ENCODE data around the gene QPCT. TPM values are rescaled to one million over a fixed set of nuclear protein-coding genes. Genes with fewer than 3 reads are reported as not detected.

The QPCT gene
- polyA plus RNA-seq, 1 of the 3 experiments (the other 2 are of a cell fraction): 0.12 TPM

- TF ChIP-seq POLR2AphosphoS5 (IDR thresholded peaks at IDR 0.05; ENCODE audit: low read depth, low read length): no peak
- no peak for TF ChIP-seq RFX5 (IDR thresholded peaks at IDR 0.05; ENCODE audit: low read length)
- TF ChIP-seq, protein P1, sequence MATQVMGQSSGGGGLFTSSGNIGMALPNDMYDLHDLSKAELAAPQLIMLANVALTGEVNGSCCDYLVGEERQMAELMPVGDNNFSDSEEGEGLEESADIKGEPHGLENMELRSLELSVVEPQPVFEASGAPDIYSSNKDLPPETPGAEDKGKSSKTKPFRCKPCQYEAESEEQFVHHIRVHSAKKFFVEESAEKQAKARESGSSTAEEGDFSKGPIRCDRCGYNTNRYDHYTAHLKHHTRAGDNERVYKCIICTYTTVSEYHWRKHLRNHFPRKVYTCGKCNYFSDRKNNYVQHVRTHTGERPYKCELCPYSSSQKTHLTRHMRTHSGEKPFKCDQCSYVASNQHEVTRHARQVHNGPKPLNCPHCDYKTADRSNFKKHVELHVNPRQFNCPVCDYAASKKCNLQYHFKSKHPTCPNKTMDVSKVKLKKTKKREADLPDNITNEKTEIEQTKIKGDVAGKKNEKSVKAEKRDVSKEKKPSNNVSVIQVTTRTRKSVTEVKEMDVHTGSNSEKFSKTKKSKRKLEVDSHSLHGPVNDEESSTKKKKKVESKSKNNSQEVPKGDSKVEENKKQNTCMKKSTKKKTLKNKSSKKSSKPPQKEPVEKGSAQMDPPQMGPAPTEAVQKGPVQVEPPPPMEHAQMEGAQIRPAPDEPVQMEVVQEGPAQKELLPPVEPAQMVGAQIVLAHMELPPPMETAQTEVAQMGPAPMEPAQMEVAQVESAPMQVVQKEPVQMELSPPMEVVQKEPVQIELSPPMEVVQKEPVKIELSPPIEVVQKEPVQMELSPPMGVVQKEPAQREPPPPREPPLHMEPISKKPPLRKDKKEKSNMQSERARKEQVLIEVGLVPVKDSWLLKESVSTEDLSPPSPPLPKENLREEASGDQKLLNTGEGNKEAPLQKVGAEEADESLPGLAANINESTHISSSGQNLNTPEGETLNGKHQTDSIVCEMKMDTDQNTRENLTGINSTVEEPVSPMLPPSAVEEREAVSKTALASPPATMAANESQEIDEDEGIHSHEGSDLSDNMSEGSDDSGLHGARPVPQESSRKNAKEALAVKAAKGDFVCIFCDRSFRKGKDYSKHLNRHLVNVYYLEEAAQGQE (IDR thresholded peaks at IDR 0.05; ENCODE audit: low read depth, low read length): no peak
- TF ChIP-seq, protein P2, sequence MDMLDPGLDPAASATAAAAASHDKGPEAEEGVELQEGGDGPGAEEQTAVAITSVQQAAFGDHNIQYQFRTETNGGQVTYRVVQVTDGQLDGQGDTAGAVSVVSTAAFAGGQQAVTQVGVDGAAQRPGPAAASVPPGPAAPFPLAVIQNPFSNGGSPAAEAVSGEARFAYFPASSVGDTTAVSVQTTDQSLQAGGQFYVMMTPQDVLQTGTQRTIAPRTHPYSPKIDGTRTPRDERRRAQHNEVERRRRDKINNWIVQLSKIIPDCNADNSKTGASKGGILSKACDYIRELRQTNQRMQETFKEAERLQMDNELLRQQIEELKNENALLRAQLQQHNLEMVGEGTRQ (IDR thresholded peaks at IDR 0.05; ENCODE audit: borderline replicate concordance, low read depth, low read length): no peak
- TF ChIP-seq GABPA (IDR thresholded peaks at IDR 0.05; ENCODE audit: low read depth): no peak
- TF ChIP-seq EZH2phosphoT487 (IDR thresholded peaks at IDR 0.05; ENCODE audit: borderline replicate concordance, low read depth): no peak
- no peak for TF ChIP-seq YY1 (IDR thresholded peaks at IDR 0.05; ENCODE audit: low read depth)
- no peak for TF ChIP-seq USF1 (IDR thresholded peaks at IDR 0.05; ENCODE audit: borderline replicate concordance, low read depth)
- TF ChIP-seq GATA2 (CRISPR knock-in tag; IDR thresholded peaks at IDR 0.05): no peak
- no peak for TF ChIP-seq NFIC (IDR thresholded peaks at IDR 0.05; ENCODE audit: borderline replicate concordance)
- H3K9ac ChIP-seq: no peak overlapping the region
- no peaks in the 10 kb centered on the region for H3K27me3 ChIP-seq (ENCODE audit: insufficient read depth)
- no peak for DNase-seq
- no peak overlapping the region for H2AFZ ChIP-seq (ENCODE audit: low read depth)
- no peak overlapping the region for H3K4me3 ChIP-seq (ENCODE audit: low read depth in 2 of 2, low read length in 1 of 2)
- no peaks in the 10 kb centered on the region for H3F3A ChIP-seq (replicated peaks; ENCODE audit: insufficient read depth)
- H3K27ac ChIP-seq (ENCODE audit: low read depth in 2 of 2, low read length in 1 of 2): no peak overlapping the region
- WGBS (ENCODE audit: low lambda C conversion rate): 87% methylated on average over 6 of the region's 6 CpGs
- H3K79me2 ChIP-seq (ENCODE audit: insufficient read depth): no peaks in the 10 kb centered on the region
- no peaks in the 10 kb centered on the region for H4K20me1 ChIP-seq (ENCODE audit: insufficient read depth)
- H3K36me3 ChIP-seq (replicated peaks in 1 of 2; ENCODE audit: control insufficient read depth in 1 of 2, insufficient read depth in 2 of 2, low read length in 1 of 2): no peaks in the 10 kb centered on the region
- no peaks in the 10 kb centered on the region for H3K9me3 ChIP-seq
- H3K9me2 ChIP-seq: no peaks in the 10 kb centered on the region
- ChIA-PET POLR2A (no interaction called here), CTCF (interaction anchor here (0.6 to 12.8 kb wide), 6 partner anchors 130 to 658 kb away, joined by 3 to 540 read pairs (median 34); no protein-coding TSS in a partner anchor)
- peaks cover 10 to 16% of the 10 kb centered on the region in 2 experiments for H3K4me1 ChIP-seq (ENCODE audit: control insufficient read depth in 1 of 2, insufficient read depth in 2 of 2, low read depth in 1 of 2, low read length in 1 of 2)
- no peak overlapping the region for H3K4me2 ChIP-seq
Observed at GRCh38 chr2:37418956-37419355, 74.5 kb downstream of the QPCT start.

DNA sequence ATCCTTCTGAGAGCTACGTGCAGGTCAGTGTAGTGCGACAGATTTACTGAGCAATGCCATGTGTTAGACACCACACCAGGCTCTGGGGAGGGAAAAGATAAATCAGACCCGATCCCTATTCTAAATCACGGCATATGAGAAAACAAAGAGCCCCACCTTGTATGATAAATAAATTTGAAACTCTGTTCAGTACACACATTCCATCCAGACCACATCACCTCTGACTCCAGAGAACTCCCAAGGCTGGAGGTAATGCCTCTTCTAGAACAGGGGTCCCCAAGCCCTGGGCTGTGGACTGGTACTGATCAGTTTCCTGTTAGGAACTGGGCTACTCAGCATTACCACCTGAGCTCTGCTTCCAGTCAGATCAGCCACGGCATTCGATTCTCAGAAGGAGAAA lies 77.3 kb downstream of the QPCT start:
- H3K79me2 ChIP-seq (ENCODE audit: insufficient read depth): no peaks in the 10 kb centered on the region
- 91% methylated on average over 6 of the region's 6 CpGs for WGBS (ENCODE audit: low lambda C conversion rate)
- no peak overlapping the region for H3K4me2 ChIP-seq
- no peaks in the 10 kb centered on the region for H4K20me1 ChIP-seq (ENCODE audit: insufficient read depth)
- no peaks in the 10 kb centered on the region for H3K27me3 ChIP-seq (ENCODE audit: insufficient read depth)
- CTCF ChIA-PET: interaction anchor here (1.0 to 3.4 kb wide), 5 partner anchors 25 to 469 kb away, joined by 3 to 17 read pairs (median 3); no protein-coding TSS in a partner anchor
- H3K9ac ChIP-seq: no peak overlapping the region
- no peak overlapping the region for H3K4me3 ChIP-seq (ENCODE audit: low read depth in 2 of 2, low read length in 1 of 2)
- H3K9me2 ChIP-seq: no peaks in the 10 kb centered on the region
- no peak for DNase-seq
- no peaks in the 10 kb centered on the region for H3K9me3 ChIP-seq
- H3K4me1 ChIP-seq (ENCODE audit: control insufficient read depth in 1 of 2, insufficient read depth in 2 of 2, low read depth in 1 of 2, low read length in 1 of 2): peaks cover 0 to 5% of the 10 kb centered on the region in 2 experiments; a peak in 1 of 4 replicates
- H3F3A ChIP-seq (replicated peaks; ENCODE audit: insufficient read depth): no peaks in the 10 kb centered on the region
- POLR2A ChIA-PET: no interaction called here
- H3K36me3 ChIP-seq (replicated peaks in 1 of 2; ENCODE audit: control insufficient read depth in 1 of 2, insufficient read depth in 2 of 2, low read length in 1 of 2): no peaks in the 10 kb centered on the region
- no peak overlapping the region for H2AFZ ChIP-seq (ENCODE audit: low read depth)
- no peak overlapping the region for H3K27ac ChIP-seq (ENCODE audit: low read depth in 2 of 2, low read length in 1 of 2)
- TF ChIP-seq ELF1 (IDR thresholded peaks at IDR 0.05) (no peak), USF1 (IDR thresholded peaks at IDR 0.05; ENCODE audit: borderline replicate concordance, low read depth) (no peak), YY1 (IDR thresholded peaks at IDR 0.05; ENCODE audit: low read depth) (no peak), SIN3A (IDR thresholded peaks at IDR 0.05; ENCODE audit: borderline replicate concordance, low read depth, low read length) (no peak), GATA2 (CRISPR knock-in tag; IDR thresholded peaks at IDR 0.05) (no peak), NFIC (IDR thresholded peaks at IDR 0.05; ENCODE audit: borderline replicate concordance) (no peak), MAX (IDR thresholded peaks at IDR 0.05; ENCODE audit: low read depth) (no peak), TCF12 (IDR thresholded peaks at IDR 0.05) (no peak), GABPA (IDR thresholded peaks at IDR 0.05; ENCODE audit: low read depth) (no peak), FOSL2 (IDR thresholded peaks at IDR 0.05; ENCODE audit: borderline replicate concordance, low read depth) (no peak), RXRA (IDR thresholded peaks at IDR 0.05; ENCODE audit: borderline replicate concordance, low read depth) (no peak), FOXJ3 (CRISPR knock-in tag; IDR thresholded peaks at IDR 0.05) (no peak), FOXM1 (IDR thresholded peaks at IDR 0.05; ENCODE audit: low read depth) (no peak)

Measured in SK-N-SH (cell line).